Stomach (tissue), 4 donors: ENCODE data around the gene NEU3.

Experiments
- CTCF ChIP-seq, 7 experiments: fragments of 450-650 bp in 4 of 7; fragments of 200-600 bp in 3 of 7; sonication (generic) in 3 of 7; IDR thresholded peaks; one replicate each; pipeline ENCODE4 v1.5.1; 2016 to 2019; ENCODE audit warnings: antibody characterized with exemption in 7 of 7, control low read depth in 2 of 7, mild to moderate bottlenecking in 1 of 7
- EP300 ChIP-seq: sonication (generic); formaldehyde crosslinking; IDR thresholded peaks from one replicate; pipeline ENCODE4 v1.6.1; 2017; ENCODE audit warnings: antibody characterized with exemption
- POLR2A ChIP-seq, 4 donors: fragments of 450-650 bp; IDR thresholded peaks; one replicate each; pipeline ENCODE4 v1.6.1; 2016; ENCODE audit warnings: antibody characterized with exemption in 4 of 4, control low read depth in 2 of 4, mild to moderate bottlenecking in 1 of 4, moderate library complexity in 1 of 4
- POLR2AphosphoS5 ChIP-seq, 3 donors: sonication (generic); formaldehyde crosslinking; IDR thresholded peaks; one replicate each; pipeline ENCODE4 v1.6.1; 2016; ENCODE audit warnings: antibody characterized with exemption in 3 of 3

- TF ChIP-seq CTCF (IDR thresholded peaks at IDR 0.05) (no peak), POLR2AphosphoS5 (IDR thresholded peaks at IDR 0.05) (no peak), POLR2A (IDR thresholded peaks at IDR 0.05) (no peak), EP300 (no peak)
Measured at GRCh38 chr11:74990941-74991340, 2.2 kb downstream of the NEU3 start.
